Lung (tissue), 12 donors: ENCODE measurements around the gene RBM42. TPM values are rescaled to one million over a fixed set of nuclear protein-coding genes. Genes with fewer than 3 reads are reported as not detected.
"Not testable (repeated sequence)": the region's sequence is repeated elsewhere in the genome, so short reads cannot be mapped to it uniquely, and the experiment has no call there.

Experiments used
- ATAC-seq: fragments of 200-7000 bp; cut with Tn5 transposase; one replicate; pipeline ENCODE4 v1.9.1; 2020; ENCODE audit warnings: moderate number of reproducible peaks; ENCODE audit not compliant: insufficient read depth, low FRiP score
- DNase-seq, 3 donors: peaks; one replicate each; pipeline ENCODE4 v3.0.0-alpha.2; 2013 to 2017
- H3K27ac ChIP-seq, 2 donors: one replicate each; pipeline ENCODE4 v1.5.1; 2013; ENCODE audit warnings: mild to moderate bottlenecking in 2 of 2, moderate library complexity in 2 of 2, control low read depth in 1 of 2, inconsistent platforms in 1 of 2, low read depth in 1 of 2, low read length in 1 of 2
- H3K27me3 ChIP-seq, 3 donors: one replicate each; pipeline ENCODE4 v1.5.1; 2013; ENCODE audit warnings: low read length in 2 of 3; ENCODE audit not compliant: control insufficient read depth in 3 of 3, insufficient read depth in 3 of 3
- H3K36me3 ChIP-seq, 4 donors: one replicate each; pipeline ENCODE4 v1.5.1; 2013; ENCODE audit warnings: low read length in 4 of 4, mild to moderate bottlenecking in 1 of 4, moderate library complexity in 1 of 4; ENCODE audit not compliant: control insufficient read depth in 4 of 4, insufficient read depth in 4 of 4
- H3K4me1 ChIP-seq, 5 donors: one replicate each; pipeline ENCODE4 v1.5.1; 2013; ENCODE audit warnings: low read length in 5 of 5, mild to moderate bottlenecking in 2 of 5, moderate library complexity in 1 of 5; ENCODE audit not compliant: control insufficient read depth in 5 of 5, insufficient read depth in 5 of 5
- H3K4me3 ChIP-seq: one replicate; pipeline ENCODE4 v1.5.1; 2013; ENCODE audit warnings: mild to moderate bottlenecking, control low read depth, moderate library complexity
- H3K9ac ChIP-seq, 2 donors: one replicate each; pipeline ENCODE4 v1.5.1; 2013; ENCODE audit warnings: low read length in 2 of 2, control low read depth in 1 of 2; ENCODE audit not compliant: insufficient read depth in 1 of 2
- H3K9me3 ChIP-seq, 4 donors: one replicate each; pipeline ENCODE4 v1.5.1; 2013; ENCODE audit warnings: low read length in 3 of 4, mild to moderate bottlenecking in 1 of 4, moderate library complexity in 1 of 4; ENCODE audit not compliant: control insufficient read depth in 4 of 4, insufficient read depth in 3 of 4
- CTCF ChIP-seq: IDR thresholded peaks from 2 replicates; pipeline ENCODE4 v1.5.1; 2012; ENCODE audit warnings: mild to moderate bottlenecking; ENCODE audit errors: control extremely low read depth, extremely low read depth
- WGBS, 2 donors: extraction: QIAGEN DNeasy Blood & Tissue Kit; methylation state at CpG; one replicate each; pipeline ENCODE4 v1.1.7; 2013; 5-methylcytosine and 5-hydroxymethylcytosine counted together
- polyA plus RNA-seq, 2 donors: library from polyadenylated mRNA; stranded (reverse); fragments of 200-250 nt; gene quantifications; one replicate each; pipeline ENCODE4 v1.2.1, GENCODE V29; 2013
- total RNA-seq, 2 donors: library from RNA; depleted of rRNA in 1 of 2; stranded (reverse); fragments of >200 nt in 1 of 2; gene quantifications; one replicate each; pipeline ENCODE4 v1.2.1, GENCODE V29; 2014 to 2021
- donor health status: control.
- donor health status: control.
- donor health status: Bipolar disorder and iron deficiency.
- donor health status: healthy.
- donor health status: DM: yes; HTN: yes; CAD: no.

RBM42 gene
- total and polyA plus RNA-seq, 4 donors: 28.4 to 84.0 (median 73.0) TPM

GRCh38 chr19:35587321-35587720, 41.5 kb upstream of the RBM42 start:
- peaks cover 0 to 4% (median 3%) of the 10 kb centered on the region in 3 donors for H3K27me3 ChIP-seq
- no peaks in the 10 kb centered on the region for H3K4me1 ChIP-seq
- no peaks in the 10 kb centered on the region for H3K36me3 ChIP-seq
- no peak overlapping the region for H3K4me3 ChIP-seq
- TF ChIP-seq CTCF: no peak
- no peak for ATAC-seq
- H3K27ac ChIP-seq: no peak overlapping the region
- 42 to 48% methylated on average over 1 of the region's 1 CpG for WGBS, 2 donors
- no peak overlapping the region for H3K9ac ChIP-seq
- H3K9me3 ChIP-seq: no peaks in the 10 kb centered on the region
- no peak for DNase-seq

GRCh38 chr19:35590875-35591274, 38.0 kb upstream of the RBM42 start:
- WGBS, 2 donors: 85 to 89% methylated on average over 3 of the region's 3 CpGs
- no peaks in the 10 kb centered on the region for H3K36me3 ChIP-seq
- no peaks in the 10 kb centered on the region for H3K9me3 ChIP-seq
- H3K9ac ChIP-seq: no peak overlapping the region
- no peak overlapping the region for H3K4me3 ChIP-seq
- TF ChIP-seq CTCF: no peak
- DNase-seq (no peak), ATAC-seq (no peak)
- H3K27me3 ChIP-seq: no peaks in the 10 kb centered on the region
- H3K27ac ChIP-seq: no peak overlapping the region
- H3K4me1 ChIP-seq: no peaks in the 10 kb centered on the region

- WGBS, 2 donors: 22 to 28% methylated on average over 8 of the region's 8 CpGs
These were observed 36.6 kb upstream of the RBM42 start for GRCh38 chr19:35592226-35592625.

GRCh38 chr19:35595026-35595425, 33.8 kb upstream of the RBM42 start:
- not testable (repeated sequence) for H3K36me3 ChIP-seq, H3K4me3 ChIP-seq, ATAC-seq, H3K27ac ChIP-seq, DNase-seq, H3K9ac ChIP-seq, H3K9me3 ChIP-seq, H3K4me1 ChIP-seq, H3K27me3 ChIP-seq
- 78 to 84% methylated on average over 3 of the region's 3 CpGs for WGBS, 2 donors

More at GRCh38 chr19:35592226-35592625, 36.6 kb upstream of the RBM42 start:
- peak; percentile 9 for TF ChIP-seq CTCF
- Histone ChIP-seq H3K4me3 (no peak overlapping the region), H3K4me1 (no peaks in the 10 kb centered on the region), H3K9ac (no peak overlapping the region), H3K36me3 (no peaks in the 10 kb centered on the region), H3K27me3 (peaks cover 0 to 3% (median 0%) of the 10 kb centered on the region in 3 donors), H3K9me3 (no peaks in the 10 kb centered on the region), H3K27ac (no peak overlapping the region)
- no peak for ATAC-seq
- peak; percentile 28 to 63 (median 45) for DNase-seq
